Upper lobe of right lung (tissue), 1 donor: ENCODE data around the gene GPR12. TPM values are rescaled to one million over a fixed set of nuclear protein-coding genes. Genes with fewer than 3 reads are reported as not detected.

ENCODE experiments used
- ATAC-seq: fragments of 200-7000 bp; cut with Tn5 transposase; one replicate; pipeline ENCODE4 v1.9.1; 2020; ENCODE audit warnings: mild to moderate bottlenecking, moderate library complexity
- DNase-seq: peaks from one replicate; pipeline ENCODE4 v3.0.0-alpha.2; 2020
- H3K27ac ChIP-seq: fragments of 200-600 bp; one replicate; pipeline ENCODE4 v1.8.0; 2022
- H3K27me3 ChIP-seq: fragments of 200-600 bp; one replicate; pipeline ENCODE4 v1.8.0; 2022; ENCODE audit warnings: mild to moderate bottlenecking
- H3K36me3 ChIP-seq: fragments of 200-600 bp; one replicate; pipeline ENCODE4 v1.8.0; 2022
- H3K4me1 ChIP-seq: fragments of 200-600 bp; one replicate; pipeline ENCODE4 v1.8.0; 2022
- H3K4me3 ChIP-seq: fragments of 200-600 bp; one replicate; pipeline ENCODE4 v1.8.0; 2022; ENCODE audit warnings: mild to moderate bottlenecking
- H3K9me3 ChIP-seq: fragments of 200-600 bp; one replicate; pipeline ENCODE4 v1.8.0; 2022
- intact Hi-C: fragments of 100-400 bp; cut with DNase I; formaldehyde crosslinking; loops from one replicate; pipeline ENCODE4 v1.11.0; 2022
- total RNA-seq: library from RNA; stranded (reverse); fragmentation: NEBNext Ultra II Directional; extraction: Animal tissue kit (Norgen Biotek cat#: 25700); gene quantifications from one replicate; pipeline ENCODE4 v1.2.1, GENCODE V29; 2021
- TF ChIP-seq, protein P1 (sequence below): fragments of 200-600 bp; IDR thresholded peaks from one replicate; pipeline ENCODE4 v1.8.0; 2022; ENCODE audit warnings: antibody characterized with exemption
- donor health status: DM: no; HTN: yes; CAD: no; lungs with severe emphysema.

GPR12 gene
- total RNA-seq, 1 donor from 2014 or later = not detected

DNA sequence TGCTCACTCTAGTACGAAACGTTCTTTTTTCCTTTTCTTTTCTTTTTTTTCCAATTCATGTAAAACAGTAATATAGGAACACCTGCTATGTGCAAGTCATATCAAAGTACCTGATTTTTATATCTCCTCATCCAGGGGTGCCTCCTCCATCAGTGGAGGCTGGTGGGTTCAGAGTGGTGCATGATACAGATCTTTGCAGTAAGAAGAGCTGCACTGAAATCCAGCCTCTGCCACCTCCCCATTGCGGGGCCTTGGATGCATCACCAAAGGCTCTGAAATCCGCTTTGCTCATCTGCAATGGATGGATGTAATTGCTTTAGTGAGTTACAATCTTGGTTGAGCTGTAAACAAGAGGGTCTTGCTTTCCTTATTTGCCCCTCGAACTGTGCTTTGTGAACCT lies 38.3 kb downstream of the GPR12 start:
- Histone ChIP-seq H3K4me1 (no peaks in the 10 kb centered on the region), H3K9me3 (no peaks in the 10 kb centered on the region), H3K27ac (no peak overlapping the region), H3K27me3 (no peaks in the 10 kb centered on the region), H3K4me3 (no peak overlapping the region), H3K36me3 (no peaks in the 10 kb centered on the region)
- TF ChIP-seq, protein P1, sequence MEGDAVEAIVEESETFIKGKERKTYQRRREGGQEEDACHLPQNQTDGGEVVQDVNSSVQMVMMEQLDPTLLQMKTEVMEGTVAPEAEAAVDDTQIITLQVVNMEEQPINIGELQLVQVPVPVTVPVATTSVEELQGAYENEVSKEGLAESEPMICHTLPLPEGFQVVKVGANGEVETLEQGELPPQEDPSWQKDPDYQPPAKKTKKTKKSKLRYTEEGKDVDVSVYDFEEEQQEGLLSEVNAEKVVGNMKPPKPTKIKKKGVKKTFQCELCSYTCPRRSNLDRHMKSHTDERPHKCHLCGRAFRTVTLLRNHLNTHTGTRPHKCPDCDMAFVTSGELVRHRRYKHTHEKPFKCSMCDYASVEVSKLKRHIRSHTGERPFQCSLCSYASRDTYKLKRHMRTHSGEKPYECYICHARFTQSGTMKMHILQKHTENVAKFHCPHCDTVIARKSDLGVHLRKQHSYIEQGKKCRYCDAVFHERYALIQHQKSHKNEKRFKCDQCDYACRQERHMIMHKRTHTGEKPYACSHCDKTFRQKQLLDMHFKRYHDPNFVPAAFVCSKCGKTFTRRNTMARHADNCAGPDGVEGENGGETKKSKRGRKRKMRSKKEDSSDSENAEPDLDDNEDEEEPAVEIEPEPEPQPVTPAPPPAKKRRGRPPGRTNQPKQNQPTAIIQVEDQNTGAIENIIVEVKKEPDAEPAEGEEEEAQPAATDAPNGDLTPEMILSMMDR = no peak
- DNase-seq = no peak
- no peak for ATAC-seq
- intact Hi-C loops = no loop called here

DNA sequence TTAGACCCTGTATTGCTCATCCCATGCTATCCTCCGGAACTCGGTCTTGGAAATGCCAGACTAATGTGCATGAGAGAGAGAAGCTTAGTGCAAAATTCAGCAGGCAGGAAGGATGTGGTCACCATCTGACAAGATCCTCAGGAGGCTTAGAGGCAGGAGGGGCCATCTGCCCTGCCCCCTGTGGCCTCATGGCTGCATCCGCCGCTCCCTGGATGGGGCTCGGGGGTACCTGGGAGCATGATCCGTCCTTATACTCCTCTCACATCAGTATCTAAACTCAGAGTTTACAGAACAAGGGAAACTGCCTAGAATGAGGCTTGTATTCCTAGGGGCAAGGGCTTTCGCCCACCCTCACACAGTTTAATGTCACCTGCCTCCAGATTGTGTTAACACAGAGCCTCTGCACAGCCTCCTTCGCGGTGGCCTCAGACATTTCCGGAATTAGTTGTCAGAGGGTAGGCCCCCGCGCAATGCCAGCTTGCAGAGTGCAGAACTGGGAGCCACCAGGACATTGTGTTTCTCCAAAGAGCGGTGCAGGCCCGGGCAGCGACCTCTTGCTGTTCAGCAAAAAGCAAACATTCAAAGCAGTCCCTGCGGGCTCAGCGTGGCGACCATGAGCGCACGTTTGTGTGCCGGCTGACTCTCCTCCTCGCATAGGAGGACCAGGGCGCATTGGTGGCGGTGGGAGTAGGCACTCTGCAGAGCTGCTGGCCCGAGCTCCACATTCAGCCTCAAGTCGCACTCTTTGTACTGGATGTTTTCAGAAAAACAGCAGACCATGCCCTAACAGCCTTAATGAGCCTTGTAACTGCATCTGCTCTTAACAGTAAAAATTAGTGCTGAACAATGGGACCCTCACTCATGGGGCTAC lies 39.1 kb downstream of the GPR12 start:
- Histone ChIP-seq H3K9me3 (no peaks in the 10 kb centered on the region), H3K36me3 (no peaks in the 10 kb centered on the region), H3K27ac (no peak overlapping the region), H3K4me1 (no peaks in the 10 kb centered on the region), H3K27me3 (no peaks in the 10 kb centered on the region), H3K4me3 (no peak overlapping the region)
- DNase-seq = peak; percentile 61
- TF ChIP-seq, protein P1 = no peak
- intact Hi-C loops = no loop called here
- ATAC-seq = peak; percentile 41

DNA sequence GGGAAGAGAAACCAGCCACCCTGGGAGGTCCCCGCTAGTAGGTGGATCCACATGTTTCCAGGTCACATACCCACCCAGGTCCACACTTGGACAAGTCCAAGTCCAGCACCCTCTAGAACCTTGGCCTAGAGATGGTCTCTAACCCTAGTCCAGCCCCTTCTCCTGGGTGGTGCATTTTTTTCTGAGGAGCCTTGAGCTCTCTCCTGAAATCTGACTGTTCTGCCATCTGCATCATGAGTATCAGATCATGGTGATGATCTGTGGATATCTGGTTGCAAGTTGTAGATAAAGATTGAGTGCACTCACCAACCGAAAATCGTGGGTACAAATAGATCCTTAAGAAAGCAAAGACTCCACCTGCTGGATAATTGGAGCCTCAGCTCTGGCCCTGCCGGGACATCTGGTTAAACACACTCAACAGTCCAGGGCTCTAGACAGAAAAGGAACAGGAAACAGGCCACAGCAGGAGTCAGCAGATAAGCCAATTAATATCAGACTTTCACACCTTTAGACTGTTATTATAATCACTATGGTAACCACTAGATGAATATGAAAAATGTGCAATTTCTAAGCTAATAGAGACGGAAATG lies 41.1 kb downstream of the GPR12 start:
- H3K4me1 ChIP-seq = no peaks in the 10 kb centered on the region
- H3K27me3 ChIP-seq = no peaks in the 10 kb centered on the region
- DNase-seq = no peak
- H3K9me3 ChIP-seq = no peaks in the 10 kb centered on the region
- H3K4me3 ChIP-seq = no peak overlapping the region
- ATAC-seq = no peak
- TF ChIP-seq, protein P1 = no peak
- no peaks in the 10 kb centered on the region for H3K36me3 ChIP-seq
- H3K27ac ChIP-seq = no peak overlapping the region
- intact Hi-C loops = no loop called here

DNA sequence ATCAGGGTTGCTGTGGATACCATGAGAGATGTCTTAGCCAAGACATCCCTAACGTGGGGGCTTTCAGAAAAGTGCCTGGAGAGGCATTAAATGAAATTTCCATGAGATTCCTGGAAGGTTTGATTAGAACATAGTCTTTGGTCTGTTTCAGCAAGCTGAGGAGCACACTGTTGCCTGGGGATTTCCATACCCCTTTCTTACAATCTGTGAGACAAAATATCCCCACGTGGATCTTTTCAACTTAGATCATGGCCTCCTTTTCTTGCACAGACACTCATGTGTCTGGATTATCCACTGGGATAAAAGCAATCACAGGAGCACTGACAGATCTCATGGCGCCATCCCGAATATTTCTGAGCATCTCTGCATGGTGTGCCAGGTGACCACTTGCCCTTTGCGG lies 41.7 kb downstream of the GPR12 start:
- H3K36me3 ChIP-seq = no peaks in the 10 kb centered on the region
- no peak overlapping the region for H3K4me3 ChIP-seq
- H3K9me3 ChIP-seq = no peaks in the 10 kb centered on the region
- intact Hi-C loops = no loop called here
- ATAC-seq (no peak), DNase-seq (no peak)
- TF ChIP-seq, protein P1 = no peak
- H3K4me1 ChIP-seq = no peaks in the 10 kb centered on the region
- H3K27me3 ChIP-seq = no peaks in the 10 kb centered on the region
- H3K27ac ChIP-seq = no peak overlapping the region

DNA sequence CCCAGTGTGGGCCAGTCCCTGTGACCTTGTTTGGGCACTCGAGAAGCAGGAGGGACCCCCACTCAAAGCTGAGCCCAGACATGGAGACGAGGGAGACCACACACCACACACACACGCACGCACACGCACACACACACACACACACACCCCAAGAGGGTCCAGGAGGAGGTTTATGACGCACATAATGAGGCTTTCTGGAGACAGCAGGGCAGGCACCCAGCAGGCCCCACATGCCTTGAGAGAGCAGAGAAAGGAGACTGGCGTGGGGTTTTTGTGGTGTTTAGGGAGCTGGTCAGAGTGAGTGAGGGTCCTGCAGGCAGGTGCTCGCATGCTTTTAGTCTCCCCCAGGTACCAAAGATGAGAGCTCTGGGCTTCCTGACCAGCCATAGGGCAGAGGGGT lies 42.4 kb downstream of the GPR12 start:
- intact Hi-C loops = no loop called here
- H3K4me1 ChIP-seq = no peaks in the 10 kb centered on the region
- ATAC-seq = no peak

More for the DNA sequence above, 42.4 kb downstream of the GPR12 start:
- DNase-seq = no peak
- Histone ChIP-seq H3K36me3 (no peaks in the 10 kb centered on the region), H3K27me3 (no peaks in the 10 kb centered on the region), H3K4me3 (no peak overlapping the region), H3K9me3 (no peaks in the 10 kb centered on the region), H3K27ac (no peak overlapping the region)
- TF ChIP-seq, protein P1 = no peak
